BJ (cell line): ENCODE results near the gene GOLGA6C. TPM values are rescaled to one million over a fixed set of nuclear protein-coding genes. Genes with fewer than 3 reads are reported as not detected.
"Not testable (repeated sequence)": the region's sequence is repeated elsewhere in the genome, so short reads cannot be mapped to it uniquely, and the experiment has no call there.

Experiments used
- CTCF ChIA-PET: fragments of 350-600 bp; formaldehyde crosslinking; extraction: SDS; loops from one replicate; lab custom pipeline; 2021; ENCODE audit warnings: antibody characterized with exemption, inconsistent platforms; lab: Yijun Ruan, JAX
- POLR2A ChIA-PET: fragments of 300-600 bp; sonication (Branson Sonifier 250); formaldehyde crosslinking; extraction: SDS; loops from one replicate; lab custom pipeline; 2021; ENCODE audit warnings: antibody characterized with exemption; lab: Charles Lee
- DNase-seq: peaks from one replicate; pipeline ENCODE4 v3.0.0-alpha.2; 2011; ENCODE audit warnings: low read depth
- H3K27me3 ChIP-seq: 2 replicates; pipeline ENCODE4 v1.6.0; 2011; ENCODE audit warnings: low read length; ENCODE audit not compliant: control insufficient read depth, insufficient read depth
- H3K36me3 ChIP-seq: 2 replicates; pipeline ENCODE4 v1.5.1; 2011; ENCODE audit warnings: low read length; ENCODE audit not compliant: control insufficient read depth, insufficient read depth
- H3K4me3 ChIP-seq: 2 replicates; pipeline ENCODE4 v1.5.1; 2011; ENCODE audit warnings: low read depth, mild to moderate bottlenecking, control low read depth, low read length
- CTCF ChIP-seq: IDR thresholded peaks from 2 replicates; pipeline ENCODE4 v1.5.1; 2011; ENCODE audit warnings: low read depth, mild to moderate bottlenecking, control low read depth, inconsistent platforms, low read length, moderate library complexity; ENCODE audit not compliant: insufficient read depth
- polyA plus RNA-seq: library from polyadenylated mRNA; depleted of rRNA; stranded (reverse); fragments of >200 nt; gene quantifications from 2 replicates; pipeline ENCODE4 v1.2.3, GENCODE V29; 2011

Gene GOLGA6C
- polyA plus RNA-seq, 1 experiment = not detected

- H3K4me3 ChIP-seq, DNase-seq, POLR2A ChIA-PET, H3K36me3 ChIP-seq, H3K27me3 ChIP-seq: not testable (repeated sequence)
- CTCF ChIA-PET = interaction anchor here (1.1 to 1.2 kb wide), 2 partner anchors 244 to 966 kb away, joined by 3 read pairs; no protein-coding TSS in a partner anchor
These were observed 15.7 kb downstream of the GOLGA6C start for GRCh38 chr15:75273751-75274359.

GRCh38 chr15:75274509-75275107, 16.5 kb downstream of the GOLGA6C start:
- DNase-seq, POLR2A ChIA-PET, H3K36me3 ChIP-seq, H3K4me3 ChIP-seq, H3K27me3 ChIP-seq: not testable (repeated sequence)
- TF ChIP-seq CTCF = peak; percentile 49
- CTCF ChIA-PET = interaction anchor here (0.7 to 1.2 kb wide), 3 partner anchors 245 to 967 kb away, joined by 3 read pairs; no protein-coding TSS in a partner anchor

GRCh38 chr15:75275617-75276016, 17.5 kb downstream of the GOLGA6C start:
- CTCF ChIA-PET, H3K36me3 ChIP-seq, H3K27me3 ChIP-seq, H3K4me3 ChIP-seq, POLR2A ChIA-PET, DNase-seq: not testable (repeated sequence)

GRCh38 chr15:75278497-75278896, 20.4 kb downstream of the GOLGA6C start:
- POLR2A ChIA-PET = not testable (repeated sequence)

GRCh38 chr15:75282572-75282971, 24.4 kb downstream of the GOLGA6C start, which contains the start of gene GOLGA6D:
Gene GOLGA6D, plus strand, starts transcription at chr15:75282835. Its CDS starts 41 bp downstream, at chr15:75282876.
- DNase-seq, H3K27me3 ChIP-seq, H3K4me3 ChIP-seq, CTCF ChIA-PET, POLR2A ChIA-PET, H3K36me3 ChIP-seq: not testable (repeated sequence)

More at GRCh38 chr15:75278497-75278896, 20.4 kb downstream of the GOLGA6C start:
- H3K4me3 ChIP-seq, H3K27me3 ChIP-seq, H3K36me3 ChIP-seq, CTCF ChIA-PET, DNase-seq: not testable (repeated sequence)

GRCh38 chr15:75284152-75284551, 26.0 kb downstream of the GOLGA6C start:
- POLR2A ChIA-PET, H3K4me3 ChIP-seq, H3K27me3 ChIP-seq, DNase-seq, H3K36me3 ChIP-seq, CTCF ChIA-PET: not testable (repeated sequence)

- CTCF ChIA-PET, DNase-seq, POLR2A ChIA-PET, H3K36me3 ChIP-seq, H3K4me3 ChIP-seq, H3K27me3 ChIP-seq: not testable (repeated sequence)
These were observed 35.5 kb downstream of the GOLGA6C start for GRCh38 chr15:75293660-75294059.

GRCh38 chr15:75298541-75299310, 40.6 kb downstream of the GOLGA6C start:
- POLR2A ChIA-PET, H3K27me3 ChIP-seq, H3K4me3 ChIP-seq, DNase-seq, H3K36me3 ChIP-seq, CTCF ChIA-PET: not testable (repeated sequence)
